ENCODE measurements around the gene DLGAP1. TPM values are rescaled to one million over a fixed set of nuclear protein-coding genes. Genes with fewer than 3 reads are reported as not detected.

The DLGAP1 gene
- total RNA-seq, 1 experiment from 2014 or later, result 23.2 TPM

- no peaks in the 10 kb centered on the region for H3K27me3 Mint-ChIP-seq (ENCODE audit: low read depth)
- Histone ChIP-seq H3K4me1 (ENCODE audit: insufficient read depth, low read length) (peaks cover 4% of the 10 kb centered on the region; the same call in 1 of the 2 replicates), H3K27ac (ENCODE audit: insufficient read length, low read depth, low read length) (no peak overlapping the region), H3K27me3 (ENCODE audit: insufficient read depth, low read length) (no peaks in the 10 kb centered on the region), H3K18ac (ENCODE audit: insufficient read length, low read depth, low read length) (no peak overlapping the region), H2AFZ (ENCODE audit: low read length) (no peak overlapping the region), H3K23me2 (ENCODE audit: insufficient read length, low read depth, low read length, poor library complexity, severe bottlenecking) (no peaks in the 10 kb centered on the region), H3K9ac (ENCODE audit: extremely low read depth, insufficient read length, low read length) (no peak overlapping the region), H3K79me2 (ENCODE audit: insufficient read depth, low read length) (no peaks in the 10 kb centered on the region), H3K4ac (ENCODE audit: low read depth, low read length) (no peak overlapping the region), H2BK12ac (ENCODE audit: insufficient read length, low read depth, low read length) (no peak overlapping the region), H3K56ac (ENCODE audit: insufficient read length, low read depth, low read length) (no peak overlapping the region), H4K8ac (replicated peaks; ENCODE audit: insufficient read length, low read depth, low read length) (no peak overlapping the region), H3K4me2 (ENCODE audit: insufficient read depth, insufficient read length, low read length) (no peak overlapping the region), H3K23ac (ENCODE audit: insufficient read length, low read depth, low read length) (no peak overlapping the region), H4K91ac (ENCODE audit: insufficient read length, low read depth, low read length) (no peak overlapping the region), H4K20me1 (ENCODE audit: control insufficient read depth, insufficient read depth, insufficient read length) (no peaks in the 10 kb centered on the region), H2BK20ac (ENCODE audit: low read depth, low read length, poor library complexity, severe bottlenecking) (no peak overlapping the region), H2BK120ac (ENCODE audit: low read depth, low read length, poor library complexity, severe bottlenecking) (no peak overlapping the region), H2BK15ac (ENCODE audit: low read depth, low read length) (no peak overlapping the region), H3K14ac (ENCODE audit: insufficient read depth, low read length) (no peak overlapping the region), H3T11ph (ENCODE audit: low read length) (no peak overlapping the region), H3K9me3 (ENCODE audit: control insufficient read depth, low read depth, low read length) (no peaks in the 10 kb centered on the region), H4K5ac (ENCODE audit: insufficient read length, low read depth, low read length) (no peak overlapping the region), H3K79me1 (ENCODE audit: insufficient read depth, low read depth, low read length, poor library complexity, severe bottlenecking) (no peaks in the 10 kb centered on the region), H2BK5ac (ENCODE audit: insufficient read length, low read length) (no peak overlapping the region), H2AK5ac (ENCODE audit: insufficient read length, low read length) (no peak overlapping the region)
- H3K27ac Mint-ChIP-seq, result no peak overlapping the region; a peak in 1 of 7 replicates
- DNase-seq, result no peak
- H3K4me1 Mint-ChIP-seq, result peaks cover 26 to 33% of the 10 kb centered on the region in 2 experiments
- peaks cover 6 to 23% (median 15%) of the 10 kb centered on the region in 3 experiments; a peak in 6 of 7 replicates for H3K36me3 Mint-ChIP-seq (ENCODE audit: insufficient read depth in 1 of 3, low read depth in 3 of 3)
- no CpG with 5 or more reads among the region's 1 CpG for WGBS (ENCODE audit: extremely low coverage, insufficient read length, low lambda C conversion rate)
- H3K4me3 Mint-ChIP-seq, result no peak overlapping the region
- TF ChIP-seq CTCF (conservative IDR thresholded peaks at IDR 0.05), result no peak
- peaks cover 7 to 8% of the 10 kb centered on the region in 2 experiments for H3K9me3 Mint-ChIP-seq
These were observed 793.1 kb downstream of the DLGAP1 start for GRCh38 chr18:3661989-3662388.
